ENCODE results near the gene HEMK1. TPM values are rescaled to one million over a fixed set of nuclear protein-coding genes. Genes with fewer than 3 reads are reported as not detected.

The HEMK1 gene
- total RNA-seq, 1 donor = 8.7 TPM

DNA sequence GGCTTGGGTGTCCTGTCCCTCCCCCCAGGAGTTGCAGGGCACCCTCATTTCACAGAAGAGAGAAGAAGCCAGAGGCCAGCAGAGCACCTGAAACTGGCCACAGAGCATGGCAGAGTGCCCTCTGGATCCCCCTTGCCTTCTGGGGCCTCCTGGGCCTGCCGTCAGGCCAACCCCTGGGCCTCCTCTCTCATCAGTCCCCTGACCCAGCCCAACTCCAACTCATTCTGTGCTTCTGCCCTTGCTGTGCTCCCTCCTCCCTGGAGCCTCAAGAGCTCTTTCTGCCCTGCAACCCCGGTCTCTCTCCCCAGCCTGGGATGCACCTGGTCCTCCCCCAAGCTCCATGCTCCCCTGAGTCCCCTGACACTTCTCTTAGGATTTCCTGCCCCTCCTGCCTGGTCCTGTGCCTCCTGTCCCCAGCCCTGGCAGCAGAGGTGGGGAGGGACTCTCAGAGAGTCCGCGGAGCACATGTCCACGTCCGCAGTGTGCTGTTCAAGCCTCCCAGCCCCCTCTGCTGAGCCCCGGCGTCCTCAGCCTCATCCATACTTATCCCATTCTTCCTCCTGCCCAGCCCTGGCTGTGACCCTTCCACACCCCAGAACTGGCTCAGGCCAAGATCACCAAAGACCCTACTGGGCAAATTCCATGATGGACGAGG, 35.4 kb upstream of the HEMK1 start:
- DNase-seq (ENCODE audit: insufficient read length, low spot score, missing footprints) = no peak
- Histone ChIP-seq H3K27me3 (ENCODE audit: insufficient read depth, low read length) (peaks cover 33% of the 10 kb centered on the region), H3K4me3 (ENCODE audit: insufficient read depth, low read length) (no peak overlapping the region), H3K27ac (ENCODE audit: low read depth, low read length) (no peak overlapping the region), H4K20me1 (ENCODE audit: insufficient read depth, low read length) (no peaks in the 10 kb centered on the region), H2AFZ (ENCODE audit: low read length) (no peak overlapping the region), H3K9me3 (ENCODE audit: low read depth, low read length) (no peaks in the 10 kb centered on the region), H3K4me1 (ENCODE audit: insufficient read depth, low read length) (no peaks in the 10 kb centered on the region), H3K36me3 (ENCODE audit: insufficient read depth, low read length) (no peaks in the 10 kb centered on the region), H3K79me2 (ENCODE audit: insufficient read depth, low read length) (no peaks in the 10 kb centered on the region), H3K4me2 (ENCODE audit: insufficient read depth, low read length) (no peak overlapping the region)
- TF ChIP-seq, protein P1, sequence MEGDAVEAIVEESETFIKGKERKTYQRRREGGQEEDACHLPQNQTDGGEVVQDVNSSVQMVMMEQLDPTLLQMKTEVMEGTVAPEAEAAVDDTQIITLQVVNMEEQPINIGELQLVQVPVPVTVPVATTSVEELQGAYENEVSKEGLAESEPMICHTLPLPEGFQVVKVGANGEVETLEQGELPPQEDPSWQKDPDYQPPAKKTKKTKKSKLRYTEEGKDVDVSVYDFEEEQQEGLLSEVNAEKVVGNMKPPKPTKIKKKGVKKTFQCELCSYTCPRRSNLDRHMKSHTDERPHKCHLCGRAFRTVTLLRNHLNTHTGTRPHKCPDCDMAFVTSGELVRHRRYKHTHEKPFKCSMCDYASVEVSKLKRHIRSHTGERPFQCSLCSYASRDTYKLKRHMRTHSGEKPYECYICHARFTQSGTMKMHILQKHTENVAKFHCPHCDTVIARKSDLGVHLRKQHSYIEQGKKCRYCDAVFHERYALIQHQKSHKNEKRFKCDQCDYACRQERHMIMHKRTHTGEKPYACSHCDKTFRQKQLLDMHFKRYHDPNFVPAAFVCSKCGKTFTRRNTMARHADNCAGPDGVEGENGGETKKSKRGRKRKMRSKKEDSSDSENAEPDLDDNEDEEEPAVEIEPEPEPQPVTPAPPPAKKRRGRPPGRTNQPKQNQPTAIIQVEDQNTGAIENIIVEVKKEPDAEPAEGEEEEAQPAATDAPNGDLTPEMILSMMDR (IDR thresholded peaks at IDR 0.05; ENCODE audit: extremely low read depth, low read depth, low read length) = no peak

DNA sequence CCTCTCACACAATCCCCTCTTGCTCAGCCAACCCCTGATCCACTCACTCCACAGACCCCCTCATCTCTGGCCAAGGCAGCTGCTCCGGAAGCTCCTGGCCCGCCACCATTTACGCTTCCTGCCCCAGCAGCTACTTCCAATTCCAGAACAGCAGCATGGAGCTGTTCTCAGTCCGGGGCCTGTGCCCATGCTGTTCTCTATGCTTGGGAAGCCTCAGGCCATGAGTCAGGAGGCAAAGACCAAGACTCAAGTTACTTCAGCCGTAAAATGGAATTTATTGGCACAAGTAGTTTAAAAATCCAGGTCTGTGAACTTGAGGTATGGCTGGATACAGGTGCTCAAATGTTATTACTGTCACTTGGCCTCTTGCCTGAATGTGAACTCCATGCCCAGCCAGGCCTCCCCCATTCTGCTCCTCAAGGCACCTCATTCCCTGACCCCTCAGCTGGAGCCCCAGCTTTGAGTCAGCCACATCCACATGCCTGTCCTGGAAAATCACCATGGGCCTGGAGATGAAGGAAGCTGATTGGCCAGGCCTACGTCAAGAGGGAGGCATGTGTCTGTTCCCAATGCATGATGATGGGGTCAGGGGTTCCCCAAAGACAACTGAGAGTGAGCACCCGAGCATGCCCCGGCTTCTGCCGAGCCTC, 34.5 kb upstream of the HEMK1 start:
- no peak overlapping the region for H3K27ac ChIP-seq (ENCODE audit: low read depth, low read length)
- no peak overlapping the region for H3K4me2 ChIP-seq (ENCODE audit: insufficient read depth, low read length)
- H3K4me1 ChIP-seq (ENCODE audit: insufficient read depth, low read length) = no peaks in the 10 kb centered on the region
- TF ChIP-seq, protein P1 (IDR thresholded peaks at IDR 0.05; ENCODE audit: extremely low read depth, low read depth, low read length) = no peak
- no peak overlapping the region for H3K4me3 ChIP-seq (ENCODE audit: insufficient read depth, low read length)
- H3K36me3 ChIP-seq (ENCODE audit: insufficient read depth, low read length) = no peaks in the 10 kb centered on the region
- H4K20me1 ChIP-seq (ENCODE audit: insufficient read depth, low read length) = no peaks in the 10 kb centered on the region
- peaks cover 27% of the 10 kb centered on the region for H3K27me3 ChIP-seq (ENCODE audit: insufficient read depth, low read length)
- H3K9me3 ChIP-seq (ENCODE audit: low read depth, low read length) = no peaks in the 10 kb centered on the region
- H2AFZ ChIP-seq (ENCODE audit: low read length) = no peak overlapping the region
- H3K79me2 ChIP-seq (ENCODE audit: insufficient read depth, low read length) = no peaks in the 10 kb centered on the region
- no peak for DNase-seq (ENCODE audit: insufficient read length, low spot score, missing footprints)

DNA sequence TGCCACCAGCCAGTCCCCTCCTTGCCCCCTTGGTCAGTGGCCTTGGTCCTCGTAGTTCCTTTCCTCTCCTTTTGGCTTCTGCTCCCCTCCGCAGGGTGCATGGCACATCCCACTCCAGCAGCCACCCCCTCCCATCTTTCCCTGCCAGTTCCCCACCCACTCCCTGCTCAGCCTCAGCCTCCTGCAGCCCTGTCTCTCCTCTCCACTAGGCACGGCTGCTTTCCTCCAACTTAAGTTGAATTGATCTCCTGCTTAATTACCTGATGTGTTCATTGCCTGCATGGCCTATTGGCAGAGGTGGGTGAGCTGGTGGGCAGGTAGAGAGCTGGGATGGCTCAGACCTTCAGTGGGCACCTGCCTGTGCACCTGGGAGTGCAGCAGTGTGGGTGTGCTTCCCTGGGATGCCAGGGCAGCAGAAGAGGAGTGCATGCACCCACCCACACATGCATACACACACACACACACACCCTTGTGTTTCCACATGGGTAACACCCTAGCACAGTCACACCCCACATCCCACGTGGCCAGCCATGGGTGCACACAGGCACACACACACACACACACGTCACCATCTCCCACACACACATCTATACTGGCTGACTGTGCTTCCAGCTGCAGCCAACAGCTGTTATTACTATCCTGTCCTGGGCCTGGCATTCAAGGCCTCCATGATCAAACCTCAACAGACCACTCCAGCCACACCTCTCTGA, 32.7 kb upstream of the HEMK1 start:
- Histone ChIP-seq H3K9me3 (ENCODE audit: low read depth, low read length) (no peaks in the 10 kb centered on the region), H3K27ac (ENCODE audit: low read depth, low read length) (no peak overlapping the region), H3K4me2 (ENCODE audit: insufficient read depth, low read length) (no peak overlapping the region), H3K36me3 (ENCODE audit: insufficient read depth, low read length) (no peaks in the 10 kb centered on the region), H4K20me1 (ENCODE audit: insufficient read depth, low read length) (no peaks in the 10 kb centered on the region), H3K4me1 (ENCODE audit: insufficient read depth, low read length) (no peaks in the 10 kb centered on the region), H2AFZ (ENCODE audit: low read length) (no peak overlapping the region), H3K27me3 (ENCODE audit: insufficient read depth, low read length) (peaks cover 14% of the 10 kb centered on the region), H3K79me2 (ENCODE audit: insufficient read depth, low read length) (no peaks in the 10 kb centered on the region), H3K4me3 (ENCODE audit: insufficient read depth, low read length) (no peak overlapping the region)
- TF ChIP-seq, protein P1 (IDR thresholded peaks at IDR 0.05; ENCODE audit: extremely low read depth, low read depth, low read length) = no peak
- DNase-seq (ENCODE audit: insufficient read length, low spot score, missing footprints) = no peak

All from osteoblast (primary cell).